GM10266 (cell line): Measurements from ENCODE around the gene OXTR.

Source experiments
- DNase-seq: peaks from one replicate; pipeline ENCODE4 v3.0.0; 2012; ENCODE audit errors: extremely low spot score
- CTCF ChIP-seq: IDR thresholded peaks from 2 replicates; pipeline ENCODE4 v1.5.1; 2012; ENCODE audit warnings: mild to moderate bottlenecking, low read depth; ENCODE audit not compliant: control insufficient read depth, insufficient read depth; ENCODE audit errors: missing control alignments

Gene OXTR

GRCh38 chr3:8769088-8769822 is at the start of gene OXTR:
Gene OXTR (minus strand): TSS chr3:8769613. CDS start chr3:8768187, 1,426 bp downstream.
- peak; percentile 100 for TF ChIP-seq CTCF
- peak; percentile 90 for DNase-seq

- TF ChIP-seq CTCF = no peak
- DNase-seq = no peak
Observed at GRCh38 chr3:8817486-8817885, 48.1 kb upstream of the OXTR start.

GRCh38 chr3:8816106-8816505 is 46.7 kb upstream of the OXTR start:
- no peak for DNase-seq
- TF ChIP-seq CTCF = no peak

GRCh38 chr3:8813411-8813810 is 44.0 kb upstream of the OXTR start:
- TF ChIP-seq CTCF = no peak

GRCh38 chr3:8810561-8810960 is 41.1 kb upstream of the OXTR start:
- TF ChIP-seq CTCF = no peak
- no peak for DNase-seq

More at GRCh38 chr3:8813411-8813810, 44.0 kb upstream of the OXTR start:
- DNase-seq = no peak

- DNase-seq = no peak
- no peak for TF ChIP-seq CTCF
Observed at GRCh38 chr3:8805774-8806173, 36.4 kb upstream of the OXTR start.

- DNase-seq = no peak
- TF ChIP-seq CTCF = no peak
Observed at GRCh38 chr3:8802256-8802655, 32.8 kb upstream of the OXTR start.
